GM12873 (cell line): ENCODE results near the gene TPSAB1.

Experiments
- CTCF ChIP-seq: IDR thresholded peaks from 2 replicates; pipeline ENCODE4 v1.5.1; 2012; ENCODE audit warnings: low read depth, mild to moderate bottlenecking, moderate library complexity, low read length, control low read depth; ENCODE audit not compliant: insufficient read depth; ENCODE audit errors: missing control alignments

TPSAB1 gene

GRCh38 chr16:1213231-1213630, 27.3 kb upstream of the TPSAB1 start:
- no peak for TF ChIP-seq CTCF

- TF ChIP-seq CTCF: no peak
Observed at GRCh38 chr16:1213796-1214372, 26.6 kb upstream of the TPSAB1 start.

GRCh38 chr16:1214719-1215118, 25.8 kb upstream of the TPSAB1 start:
- TF ChIP-seq CTCF: no peak

GRCh38 chr16:1215574-1216295, 24.8 kb upstream of the TPSAB1 start:
- TF ChIP-seq CTCF: no peak

- no peak for TF ChIP-seq CTCF
Observed at GRCh38 chr16:1216296-1216619, 24.2 kb upstream of the TPSAB1 start.

- no peak for TF ChIP-seq CTCF
Observed at GRCh38 chr16:1216681-1217400, 23.7 kb upstream of the TPSAB1 start.

- TF ChIP-seq CTCF: no peak
Observed at GRCh38 chr16:1217526-1217925, 23.0 kb upstream of the TPSAB1 start.
